ENCODE results near the gene GRIK4. TPM values are rescaled to one million over a fixed set of nuclear protein-coding genes. Genes with fewer than 3 reads are reported as not detected.

Gene GRIK4
- total and polyA plus RNA-seq, 2 donors from 2014 or later: 0.25 TPM; not detected in 1

DNA sequence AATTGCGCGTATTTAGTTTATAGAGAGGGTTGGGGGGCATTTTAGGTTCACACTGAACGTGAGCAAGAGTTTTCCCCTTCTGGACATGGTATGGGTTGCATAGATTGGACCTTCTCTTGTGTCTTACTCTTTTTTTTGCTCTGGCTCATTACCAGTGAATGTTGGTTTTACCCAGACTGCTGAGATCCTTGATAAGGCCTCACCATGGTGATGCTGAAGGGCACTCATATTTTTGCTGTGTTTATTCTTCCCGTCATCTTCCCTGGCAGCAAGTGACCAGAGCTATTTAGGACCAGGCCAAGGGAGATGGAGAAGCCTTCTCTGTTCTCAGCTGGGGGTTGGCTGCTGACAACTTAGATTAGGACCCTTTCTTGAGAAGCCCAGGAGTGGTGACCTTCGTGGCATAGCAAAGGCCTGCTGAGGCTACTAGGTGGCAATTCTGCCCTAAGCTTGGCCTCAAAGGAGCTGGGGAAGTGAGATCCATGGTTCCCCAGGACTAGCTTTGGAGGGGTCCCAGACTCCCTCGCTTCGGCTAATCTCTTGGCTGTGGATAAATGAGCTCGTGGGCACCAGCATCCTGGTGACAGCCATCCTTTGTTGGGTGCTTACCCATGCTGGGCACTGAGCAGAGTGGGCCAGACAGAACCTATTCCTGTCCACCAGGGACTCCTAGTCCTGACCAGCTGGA lies 47.3 kb downstream of the GRIK4 start:
- no peak overlapping the region for H3K27ac ChIP-seq (ENCODE audit: low read depth in 2 of 2, low read length in 2 of 2)
- no peaks in the 10 kb centered on the region for H3K9me3 ChIP-seq (ENCODE audit: control insufficient read depth in 2 of 3, insufficient read depth in 1 of 3, low read length in 3 of 3)
- intact Hi-C loops (cut with DNase I): no loop called here
- FAIRE-seq (no peak), DNase-seq (peak in 2 of 5 donors; percentile 15 to 23)
- TF ChIP-seq, protein P1, sequence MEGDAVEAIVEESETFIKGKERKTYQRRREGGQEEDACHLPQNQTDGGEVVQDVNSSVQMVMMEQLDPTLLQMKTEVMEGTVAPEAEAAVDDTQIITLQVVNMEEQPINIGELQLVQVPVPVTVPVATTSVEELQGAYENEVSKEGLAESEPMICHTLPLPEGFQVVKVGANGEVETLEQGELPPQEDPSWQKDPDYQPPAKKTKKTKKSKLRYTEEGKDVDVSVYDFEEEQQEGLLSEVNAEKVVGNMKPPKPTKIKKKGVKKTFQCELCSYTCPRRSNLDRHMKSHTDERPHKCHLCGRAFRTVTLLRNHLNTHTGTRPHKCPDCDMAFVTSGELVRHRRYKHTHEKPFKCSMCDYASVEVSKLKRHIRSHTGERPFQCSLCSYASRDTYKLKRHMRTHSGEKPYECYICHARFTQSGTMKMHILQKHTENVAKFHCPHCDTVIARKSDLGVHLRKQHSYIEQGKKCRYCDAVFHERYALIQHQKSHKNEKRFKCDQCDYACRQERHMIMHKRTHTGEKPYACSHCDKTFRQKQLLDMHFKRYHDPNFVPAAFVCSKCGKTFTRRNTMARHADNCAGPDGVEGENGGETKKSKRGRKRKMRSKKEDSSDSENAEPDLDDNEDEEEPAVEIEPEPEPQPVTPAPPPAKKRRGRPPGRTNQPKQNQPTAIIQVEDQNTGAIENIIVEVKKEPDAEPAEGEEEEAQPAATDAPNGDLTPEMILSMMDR (IDR thresholded peaks at IDR 0.05; ENCODE audit: borderline replicate concordance, extremely low read depth, insufficient read depth): no peak
- no peak overlapping the region for H3K4me3 ChIP-seq (ENCODE audit: low read length in 3 of 3)
- no peaks in the 10 kb centered on the region for H3K36me3 ChIP-seq (ENCODE audit: control insufficient read depth in 2 of 3, insufficient read depth in 3 of 3, low read length in 3 of 3)
- H3K27me3 ChIP-seq (ENCODE audit: control insufficient read depth, insufficient read depth, low read length): no peaks in the 10 kb centered on the region
- H3K4me1 ChIP-seq (ENCODE audit: control insufficient read depth in 2 of 3, insufficient read depth in 2 of 3, low read depth in 1 of 3, low read length in 3 of 3): no peaks in the 10 kb centered on the region
- H3K9ac ChIP-seq (ENCODE audit: low read length in 3 of 3): no peak overlapping the region

DNA sequence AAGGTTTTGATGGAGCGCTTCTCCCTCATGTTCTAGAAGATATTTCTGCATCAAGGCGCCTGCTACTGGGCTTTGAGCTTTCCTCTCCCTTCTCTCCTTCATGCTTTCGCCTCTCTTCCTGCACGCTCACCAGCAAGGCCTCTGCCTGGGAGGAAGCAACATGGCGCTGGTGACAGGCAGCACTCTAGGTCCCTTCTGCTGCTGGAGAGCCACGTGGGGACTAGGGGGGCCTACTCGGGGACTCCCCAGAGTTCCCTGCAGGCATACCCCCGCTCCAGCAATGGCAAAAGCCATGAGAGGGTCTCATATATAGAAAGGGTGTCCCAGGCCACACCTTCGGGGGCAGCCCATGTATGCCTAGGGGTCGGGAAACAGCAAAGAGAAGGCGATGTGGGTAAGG lies 49.7 kb downstream of the GRIK4 start:
- Histone ChIP-seq H3K9ac (ENCODE audit: low read length in 3 of 3) (no peak overlapping the region), H3K27me3 (ENCODE audit: control insufficient read depth, insufficient read depth, low read length) (no peaks in the 10 kb centered on the region), H3K4me3 (ENCODE audit: low read length in 3 of 3) (no peak overlapping the region), H3K36me3 (ENCODE audit: control insufficient read depth in 2 of 3, insufficient read depth in 3 of 3, low read length in 3 of 3) (no peaks in the 10 kb centered on the region), H3K27ac (ENCODE audit: low read depth in 2 of 2, low read length in 2 of 2) (no peak overlapping the region), H3K9me3 (ENCODE audit: control insufficient read depth in 2 of 3, insufficient read depth in 1 of 3, low read length in 3 of 3) (no peaks in the 10 kb centered on the region), H3K4me1 (ENCODE audit: control insufficient read depth in 2 of 3, insufficient read depth in 2 of 3, low read depth in 1 of 3, low read length in 3 of 3) (peaks cover 0 to 4% (median 4%) of the 10 kb centered on the region in 3 donors)
- no peak for FAIRE-seq
- TF ChIP-seq, protein P1 (IDR thresholded peaks at IDR 0.05; ENCODE audit: borderline replicate concordance, extremely low read depth, insufficient read depth): no peak
- intact Hi-C loops (cut with DNase I): no loop called here
- peak in 2 of 5 donors; percentile 50 to 63 for DNase-seq

DNA sequence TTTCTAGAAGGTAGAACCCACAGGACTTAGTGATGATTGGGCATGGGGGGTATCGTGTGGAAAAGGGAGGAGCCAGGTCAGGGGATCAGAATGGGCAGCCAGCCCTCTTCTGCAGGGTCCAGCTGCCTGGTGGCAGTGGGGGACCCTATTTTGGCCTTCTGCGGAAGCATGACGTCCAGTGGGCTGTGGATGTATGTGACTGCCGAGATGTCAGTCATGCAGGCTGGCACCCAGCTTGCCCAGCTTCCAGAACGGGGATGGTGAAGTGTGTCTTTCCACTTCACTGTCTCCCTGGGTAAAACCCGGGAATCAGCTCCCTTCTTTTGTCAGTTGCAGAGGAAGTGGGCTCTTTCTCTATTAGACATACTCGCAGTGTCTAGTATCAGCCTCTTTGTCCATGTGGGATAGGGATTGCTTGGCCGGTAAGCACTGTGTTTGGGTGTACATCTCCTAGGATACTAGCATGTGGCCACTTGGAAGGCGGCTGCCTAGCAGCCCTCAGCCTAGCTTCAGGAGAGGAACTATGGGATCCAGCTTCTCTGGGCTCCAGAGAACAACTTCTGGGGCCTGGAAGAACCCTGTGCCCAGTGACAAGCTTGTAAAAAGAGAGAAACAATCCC lies 51.4 kb downstream of the GRIK4 start:
- Histone ChIP-seq H3K4me1 (ENCODE audit: control insufficient read depth in 2 of 3, insufficient read depth in 2 of 3, low read depth in 1 of 3, low read length in 3 of 3) (peaks cover 0 to 4% (median 4%) of the 10 kb centered on the region in 3 donors), H3K36me3 (ENCODE audit: control insufficient read depth in 2 of 3, insufficient read depth in 3 of 3, low read length in 3 of 3) (no peaks in the 10 kb centered on the region), H3K27ac (ENCODE audit: low read depth in 2 of 2, low read length in 2 of 2) (no peak overlapping the region), H3K4me3 (ENCODE audit: low read length in 3 of 3) (no peak overlapping the region), H3K27me3 (ENCODE audit: control insufficient read depth, insufficient read depth, low read length) (no peaks in the 10 kb centered on the region), H3K9me3 (ENCODE audit: control insufficient read depth in 2 of 3, insufficient read depth in 1 of 3, low read length in 3 of 3) (no peaks in the 10 kb centered on the region), H3K9ac (ENCODE audit: low read length in 3 of 3) (no peak overlapping the region)
- DNase-seq (peak in 4 of 5 donors; percentile 48 to 63 (median 54)), FAIRE-seq (no peak)
- intact Hi-C loops (cut with DNase I): no loop called here
- TF ChIP-seq, protein P1 (IDR thresholded peaks at IDR 0.05; ENCODE audit: borderline replicate concordance, extremely low read depth, insufficient read depth): no peak

All from kidney (tissue), 14 donors.